Measurements from ENCODE around the gene GTF3C2. TPM values are rescaled to one million over a fixed set of nuclear protein-coding genes. Genes with fewer than 3 reads are reported as not detected.

Gene GTF3C2, protein sequence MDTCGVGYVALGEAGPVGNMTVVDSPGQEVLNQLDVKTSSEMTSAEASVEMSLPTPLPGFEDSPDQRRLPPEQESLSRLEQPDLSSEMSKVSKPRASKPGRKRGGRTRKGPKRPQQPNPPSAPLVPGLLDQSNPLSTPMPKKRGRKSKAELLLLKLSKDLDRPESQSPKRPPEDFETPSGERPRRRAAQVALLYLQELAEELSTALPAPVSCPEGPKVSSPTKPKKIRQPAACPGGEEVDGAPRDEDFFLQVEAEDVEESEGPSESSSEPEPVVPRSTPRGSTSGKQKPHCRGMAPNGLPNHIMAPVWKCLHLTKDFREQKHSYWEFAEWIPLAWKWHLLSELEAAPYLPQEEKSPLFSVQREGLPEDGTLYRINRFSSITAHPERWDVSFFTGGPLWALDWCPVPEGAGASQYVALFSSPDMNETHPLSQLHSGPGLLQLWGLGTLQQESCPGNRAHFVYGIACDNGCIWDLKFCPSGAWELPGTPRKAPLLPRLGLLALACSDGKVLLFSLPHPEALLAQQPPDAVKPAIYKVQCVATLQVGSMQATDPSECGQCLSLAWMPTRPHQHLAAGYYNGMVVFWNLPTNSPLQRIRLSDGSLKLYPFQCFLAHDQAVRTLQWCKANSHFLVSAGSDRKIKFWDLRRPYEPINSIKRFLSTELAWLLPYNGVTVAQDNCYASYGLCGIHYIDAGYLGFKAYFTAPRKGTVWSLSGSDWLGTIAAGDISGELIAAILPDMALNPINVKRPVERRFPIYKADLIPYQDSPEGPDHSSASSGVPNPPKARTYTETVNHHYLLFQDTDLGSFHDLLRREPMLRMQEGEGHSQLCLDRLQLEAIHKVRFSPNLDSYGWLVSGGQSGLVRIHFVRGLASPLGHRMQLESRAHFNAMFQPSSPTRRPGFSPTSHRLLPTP
- total RNA-seq (100 to 1,000 TPM in 1 of 2 experiments, 10 to 100 TPM in 1; 96.5 to 105 TPM), polyA plus RNA-seq (10 to 100 TPM; 26.2 to 46.1 (median 31.3) TPM), total RNA-seq (66.4 to 140 (median 93.4) reads per million in 6 experiments)

DNA sequence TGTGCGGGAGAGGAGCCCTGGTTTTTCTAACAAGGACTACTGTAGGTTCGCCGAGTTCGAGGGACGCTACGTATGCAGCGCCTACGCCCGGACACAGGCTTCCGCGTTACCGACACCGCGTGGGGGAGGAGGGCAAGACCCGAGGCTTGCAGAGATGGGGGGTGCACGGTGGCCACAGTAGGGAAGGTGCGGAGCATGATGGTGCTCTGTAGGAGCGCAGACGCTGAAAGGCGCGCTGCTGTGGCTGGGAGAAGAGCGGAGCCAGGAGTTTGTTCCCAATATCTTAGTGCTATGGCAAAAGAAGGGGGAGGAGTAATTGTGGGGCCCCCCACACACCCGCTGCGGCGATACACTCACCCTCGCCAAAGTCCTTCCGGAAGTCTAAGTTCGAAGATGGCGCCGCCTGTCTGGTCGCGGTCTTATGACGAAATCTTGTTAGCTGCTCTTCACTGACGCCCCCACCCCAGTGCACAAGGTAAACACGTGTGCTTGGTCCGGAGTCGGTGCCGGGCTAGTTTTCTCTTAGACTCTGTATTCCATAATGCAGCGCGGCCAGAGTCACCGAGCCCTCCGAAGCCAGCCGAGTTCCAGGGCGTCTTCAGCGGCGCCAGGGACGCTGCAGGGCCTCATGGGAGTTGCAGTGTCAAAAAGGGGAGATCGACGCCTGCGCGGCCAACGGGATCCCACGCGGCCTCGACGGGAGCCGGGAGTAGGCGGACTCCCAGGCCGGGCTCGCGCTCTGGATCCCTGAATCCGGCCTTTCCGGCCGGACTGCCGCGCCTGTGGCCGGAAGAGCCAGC is at the start of gene GTF3C2:
TSS of gene GTF3C2 (minus strand) at position 383 of the 800 bp plus-strand sequence. CDS start 13,210 bp downstream, outside the sequence.
- peaks cover 19 to 63% (median 52%) of the 10 kb centered on the region in 4 donors for H3K4me1 Mint-ChIP-seq
- peak within 1 kb of the TSS; percentile 97 to 100 (median 99) for H3K27ac Mint-ChIP-seq
- peaks cover 0 to 2% (median 2%) of the 10 kb centered on the region in 3 donors for H3K36me3 Mint-ChIP-seq
- DNase-seq (peak; percentile 76 to 98 (median 90)), ATAC-seq (peak; percentile 82)
- peak within 1 kb of the TSS; percentile 96 to 100 (median 98) for H3K4me3 Mint-ChIP-seq
- H3K27me3 Mint-ChIP-seq, result no peaks in the 10 kb centered on the region
- POLR2A ChIA-PET, result interaction anchor here (0.5 to 2.4 kb wide), 10 partner anchors 9 to 305 kb away, joined by 3 to 55 read pairs (median 4); partner anchors contain the start of genes AGBL5, EIF2B4, MPV17 and NRBP1
- no peaks in the 10 kb centered on the region for H3K9me3 Mint-ChIP-seq

DNA sequence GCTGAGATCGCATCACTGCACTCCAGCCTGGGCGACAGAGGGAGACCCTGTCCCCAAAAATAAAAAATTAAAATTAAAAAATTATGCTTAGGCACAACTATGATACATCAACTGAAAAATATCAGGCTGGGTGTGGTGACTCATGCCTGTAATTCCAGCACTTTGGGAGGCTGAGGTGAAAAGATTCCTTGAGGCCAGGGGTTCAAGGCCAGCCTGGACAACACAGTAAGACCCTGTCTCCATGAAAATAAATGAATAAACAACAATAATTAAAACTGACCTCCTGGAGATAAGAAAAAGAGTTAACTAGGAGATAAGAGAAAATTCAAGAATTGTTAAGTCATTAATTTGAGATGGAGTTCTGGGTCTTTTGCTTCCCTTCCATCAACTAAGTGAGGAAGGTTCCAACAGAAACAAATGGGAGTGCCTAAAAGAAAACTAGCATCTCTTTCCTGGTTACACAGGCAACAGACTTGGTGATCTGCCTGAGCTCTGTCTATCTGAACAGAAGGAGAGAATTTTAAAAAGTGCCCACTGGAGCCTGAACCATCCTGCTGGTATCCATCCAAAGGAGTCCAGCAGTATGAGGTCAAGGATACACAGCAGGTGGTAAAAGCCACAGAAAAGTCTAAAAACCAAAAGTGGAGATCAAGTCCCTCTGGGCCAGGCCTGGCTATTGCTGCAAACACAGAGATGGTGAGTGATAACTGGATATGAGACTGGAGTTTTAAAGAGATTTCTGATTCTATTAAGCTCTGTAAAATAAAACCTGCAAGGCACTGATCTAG is 44.0 kb upstream of the GTF3C2 start:
- H3K36me3 Mint-ChIP-seq, result peaks cover 0 to 55% (median 5%) of the 10 kb centered on the region in 3 donors
- POLR2A ChIA-PET, result no interaction called here
- peak overlapping the region in 8 of 10 donors; percentile 5 to 81 (median 47) for H3K27ac Mint-ChIP-seq
- H3K4me3 Mint-ChIP-seq, result peak overlapping the region in 1 of 10 donors; percentile 43
- H3K27me3 Mint-ChIP-seq, result no peaks in the 10 kb centered on the region
- no peak for DNase-seq
- peaks cover 12 to 55% (median 42%) of the 10 kb centered on the region in 4 donors for H3K4me1 Mint-ChIP-seq
- H3K9me3 Mint-ChIP-seq, result no peaks in the 10 kb centered on the region
- ATAC-seq, result no peak

DNA sequence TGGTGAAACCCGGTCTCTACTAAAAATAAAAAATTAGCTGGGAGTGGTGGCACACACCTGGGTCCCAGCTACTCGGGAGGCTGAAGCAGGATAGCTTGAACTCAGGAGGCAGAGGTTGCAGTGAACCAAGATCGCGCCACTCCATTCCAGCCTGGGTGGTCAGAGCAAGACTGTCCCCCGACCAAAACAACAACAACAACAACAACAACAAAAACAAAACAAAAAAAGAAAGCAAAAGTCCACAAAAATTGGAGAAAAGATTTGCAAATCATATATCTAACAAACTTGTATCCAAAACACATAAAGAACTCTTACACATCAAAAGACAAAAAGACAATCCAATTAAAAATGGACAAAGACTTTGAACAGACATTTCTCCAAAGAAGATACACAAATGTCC is 42.4 kb upstream of the GTF3C2 start:
- peaks cover 0 to 41% (median 5%) of the 10 kb centered on the region in 3 donors for H3K36me3 Mint-ChIP-seq
- H3K27ac Mint-ChIP-seq, result peak overlapping the region in 3 of 10 donors; percentile 44 to 83 (median 45)
- no peak for DNase-seq
- peak overlapping the region in 1 of 10 donors; percentile 31 for H3K4me3 Mint-ChIP-seq
- ATAC-seq, result no peak
- POLR2A ChIA-PET, result no interaction called here
- H3K9me3 Mint-ChIP-seq, result no peaks in the 10 kb centered on the region
- peaks cover 12 to 51% (median 40%) of the 10 kb centered on the region in 4 donors for H3K4me1 Mint-ChIP-seq
- H3K27me3 Mint-ChIP-seq, result no peaks in the 10 kb centered on the region

DNA sequence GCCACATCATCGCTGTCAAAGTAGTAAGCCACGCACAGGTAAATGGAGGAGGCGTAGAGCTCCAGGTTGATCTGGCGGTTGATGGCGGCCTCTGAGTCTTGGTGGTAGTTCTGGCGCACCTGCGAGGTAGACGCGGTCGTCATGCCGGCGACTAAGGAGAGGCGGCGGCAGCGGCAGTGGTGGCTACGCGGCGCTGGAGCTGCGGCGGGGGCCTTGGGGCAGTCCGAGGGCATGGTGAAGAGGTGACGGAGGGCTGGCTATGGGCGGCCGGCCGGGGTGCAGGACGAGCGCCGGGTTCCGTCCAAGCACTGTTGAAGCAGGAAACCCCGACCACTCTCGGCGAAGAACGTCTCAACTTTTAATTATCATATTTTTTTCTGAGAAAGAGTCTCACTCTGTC is 36.7 kb upstream of the GTF3C2 start:
- DNase-seq, result no peak
- H3K9me3 Mint-ChIP-seq, result no peaks in the 10 kb centered on the region
- H3K27me3 Mint-ChIP-seq, result no peaks in the 10 kb centered on the region
- no peak for ATAC-seq
- POLR2A ChIA-PET, result no interaction called here
- no peak overlapping the region for H3K4me3 Mint-ChIP-seq
- peak overlapping the region in 2 of 10 donors; percentile 43 to 64 for H3K27ac Mint-ChIP-seq
- peaks cover 0 to 26% (median 4%) of the 10 kb centered on the region in 3 donors for H3K36me3 Mint-ChIP-seq
- peaks cover 17 to 50% (median 34%) of the 10 kb centered on the region in 4 donors for H3K4me1 Mint-ChIP-seq

DNA sequence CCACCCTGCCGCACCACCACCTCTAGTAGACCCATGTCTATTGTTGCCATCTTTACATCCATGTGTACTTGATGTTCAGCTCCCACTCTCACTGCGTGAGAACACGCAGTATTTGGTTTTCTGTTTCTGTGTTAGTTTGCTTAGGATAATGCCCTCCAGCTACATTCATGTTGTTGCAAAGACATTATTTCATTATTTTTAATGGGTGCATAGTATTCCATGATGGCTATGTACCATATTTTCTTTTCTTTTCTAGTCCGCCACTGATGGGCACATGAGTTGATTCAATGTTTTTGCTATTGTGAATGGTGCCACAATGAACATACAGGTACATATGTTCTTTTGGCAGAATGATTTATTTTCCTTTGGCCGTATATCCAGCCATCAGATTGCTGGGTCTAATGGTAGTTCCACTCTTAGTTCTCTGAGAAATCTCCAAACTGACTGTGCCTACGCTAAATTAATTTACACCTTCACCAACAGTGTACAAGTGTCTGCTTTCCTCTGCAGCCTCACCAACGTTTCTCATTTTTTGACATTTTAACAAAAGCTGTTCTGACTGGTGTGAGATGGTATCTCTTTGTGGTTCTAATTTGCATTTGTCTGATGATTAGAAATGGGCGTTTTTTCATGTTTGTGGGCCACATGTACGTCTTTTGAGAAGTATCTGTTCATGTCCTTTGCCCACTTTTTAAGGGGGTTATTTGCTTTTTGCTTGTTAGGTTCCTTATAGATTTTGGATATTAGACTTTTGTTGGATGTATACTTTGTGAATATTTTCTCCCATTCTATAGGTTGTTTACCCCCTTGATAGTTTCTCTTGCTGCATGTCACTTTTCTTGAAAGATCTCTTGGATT is 34.5 kb upstream of the GTF3C2 start:
- peaks cover 0 to 30% (median 3%) of the 10 kb centered on the region in 3 donors for H3K36me3 Mint-ChIP-seq
- H3K27ac Mint-ChIP-seq, result peak overlapping the region in 9 of 10 donors; percentile 52 to 89 (median 80)
- H3K4me3 Mint-ChIP-seq, result peak overlapping the region in 5 of 10 donors; percentile 37 to 62 (median 44)
- ATAC-seq (peak in 1 of 2 donors; percentile 66), DNase-seq (peak in 1 of 10 donors; percentile 25)
- no peaks in the 10 kb centered on the region for H3K27me3 Mint-ChIP-seq
- H3K9me3 Mint-ChIP-seq, result no peaks in the 10 kb centered on the region
- POLR2A ChIA-PET, result no interaction called here
- H3K4me1 Mint-ChIP-seq, result peaks cover 11 to 36% (median 25%) of the 10 kb centered on the region in 4 donors

DNA sequence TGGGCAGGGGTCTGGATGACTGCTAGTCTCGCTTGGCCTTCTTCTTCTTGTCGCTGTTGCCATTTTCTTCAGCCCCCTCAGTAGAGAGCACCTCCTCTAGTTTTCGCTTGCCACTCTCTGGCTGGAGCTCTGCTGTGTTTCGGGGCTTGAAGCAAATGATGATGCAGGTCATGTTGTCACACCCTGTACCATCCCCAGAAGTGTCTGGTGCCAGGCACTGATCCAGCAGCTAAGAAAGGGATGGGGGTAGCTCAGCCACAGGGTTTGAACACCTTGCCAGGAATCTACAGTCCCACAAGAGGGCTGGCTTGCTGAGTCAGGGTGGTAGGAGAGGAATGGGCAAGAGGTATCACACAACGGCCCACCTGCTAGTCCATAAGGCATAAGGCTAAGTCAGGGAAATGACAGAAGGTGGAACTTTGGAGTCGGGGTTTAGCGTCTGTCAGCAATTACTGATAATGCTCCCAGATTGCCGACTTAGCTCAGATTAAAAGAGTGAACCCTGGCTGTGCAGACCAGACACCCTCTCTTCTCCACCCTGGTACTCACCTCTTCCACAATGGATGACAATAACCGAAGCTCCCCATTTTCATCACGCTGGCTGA is 25.1 kb upstream of the GTF3C2 start:
- ATAC-seq, result no peak
- H3K36me3 Mint-ChIP-seq, result peaks cover 0 to 53% (median 2%) of the 10 kb centered on the region in 3 donors
- H3K4me1 Mint-ChIP-seq, result peaks cover 19 to 48% (median 27%) of the 10 kb centered on the region in 4 donors
- H3K9me3 Mint-ChIP-seq, result no peaks in the 10 kb centered on the region
- no peak for DNase-seq
- peak overlapping the region; percentile 85 to 97 (median 94) for H3K27ac Mint-ChIP-seq
- peak overlapping the region; percentile 84 to 95 (median 90) for H3K4me3 Mint-ChIP-seq
- H3K27me3 Mint-ChIP-seq, result no peaks in the 10 kb centered on the region
- POLR2A ChIA-PET, result interaction anchor here (1.8 to 3.4 kb wide), 5 partner anchors 11 to 247 kb away, joined by 7 to 71 read pairs (median 27); partner anchors contain the start of genes CCDC121, EIF2B4, GPN1 and GTF3C2

DNA sequence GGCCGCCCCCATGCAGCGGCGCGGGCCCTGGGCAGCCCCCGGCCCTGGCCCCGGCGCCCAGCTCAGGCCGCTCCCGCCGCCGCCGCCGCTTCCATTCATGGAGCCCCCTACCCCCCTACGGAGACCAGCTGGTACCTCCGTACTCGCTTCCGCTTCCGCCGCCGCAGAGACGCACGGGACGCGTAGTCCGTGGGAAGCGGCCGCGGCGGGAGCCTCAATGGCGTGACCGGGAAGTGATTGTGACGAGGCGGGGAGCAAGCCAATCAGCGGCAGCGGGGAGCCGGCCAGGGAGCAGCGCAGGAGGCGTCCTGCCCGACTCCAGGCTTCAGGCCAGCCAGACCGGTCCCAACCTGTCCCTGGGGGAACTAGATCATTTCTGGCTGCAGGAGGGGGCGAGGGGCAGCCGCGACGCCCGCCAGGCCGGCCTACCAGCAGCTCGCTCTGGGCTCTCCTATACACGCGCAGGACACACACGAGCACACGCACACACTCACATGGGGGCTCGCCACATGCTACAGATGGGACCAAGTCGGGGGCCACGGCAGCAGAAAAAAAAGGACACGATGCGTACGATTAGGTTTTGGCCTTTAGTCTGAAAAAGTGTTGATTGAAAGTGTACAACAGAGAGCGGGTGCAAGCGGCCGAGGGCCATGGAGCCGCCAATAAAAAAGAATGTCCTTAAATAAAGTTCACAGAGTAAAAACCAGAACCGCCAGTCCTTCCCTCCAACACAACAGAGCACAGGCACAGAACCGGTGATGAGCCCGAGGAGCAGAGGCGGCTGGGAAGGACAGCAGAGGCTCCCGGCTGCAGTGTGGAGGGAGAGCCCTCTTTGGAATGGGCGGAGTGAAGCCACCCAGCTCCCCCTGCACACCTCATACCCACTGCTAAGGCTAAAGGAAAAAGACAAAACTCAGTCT is 24.3 kb upstream of the GTF3C2 start, which contains the start of gene ZNF513:
TSS of gene ZNF513 (minus strand) at position 109 of the 920 bp plus-strand sequence. CDS start 208 bp downstream, outside the sequence.
- POLR2A ChIA-PET, result interaction anchor here (0.6 to 3.4 kb wide), 9 partner anchors 11 to 329 kb away, joined by 3 to 71 read pairs (median 13); partner anchors contain the start of genes AGBL5, CCDC121, EIF2B4 and GPN1
- peak; percentile 93 to 95 for ATAC-seq
- Mint-ChIP-seq H3K9me3 (no peaks in the 10 kb centered on the region), H3K36me3 (peaks cover 0 to 53% (median 2%) of the 10 kb centered on the region in 3 donors), H3K27me3 (no peaks in the 10 kb centered on the region), H3K4me1 (peaks cover 19 to 48% (median 29%) of the 10 kb centered on the region in 4 donors), H3K4me3 (peak within 1 kb of the TSS; percentile 84 to 95 (median 90)), H3K27ac (peak within 1 kb of the TSS; percentile 85 to 97 (median 94))
- DNase-seq, result peak; percentile 74 to 91 (median 82)

DNA sequence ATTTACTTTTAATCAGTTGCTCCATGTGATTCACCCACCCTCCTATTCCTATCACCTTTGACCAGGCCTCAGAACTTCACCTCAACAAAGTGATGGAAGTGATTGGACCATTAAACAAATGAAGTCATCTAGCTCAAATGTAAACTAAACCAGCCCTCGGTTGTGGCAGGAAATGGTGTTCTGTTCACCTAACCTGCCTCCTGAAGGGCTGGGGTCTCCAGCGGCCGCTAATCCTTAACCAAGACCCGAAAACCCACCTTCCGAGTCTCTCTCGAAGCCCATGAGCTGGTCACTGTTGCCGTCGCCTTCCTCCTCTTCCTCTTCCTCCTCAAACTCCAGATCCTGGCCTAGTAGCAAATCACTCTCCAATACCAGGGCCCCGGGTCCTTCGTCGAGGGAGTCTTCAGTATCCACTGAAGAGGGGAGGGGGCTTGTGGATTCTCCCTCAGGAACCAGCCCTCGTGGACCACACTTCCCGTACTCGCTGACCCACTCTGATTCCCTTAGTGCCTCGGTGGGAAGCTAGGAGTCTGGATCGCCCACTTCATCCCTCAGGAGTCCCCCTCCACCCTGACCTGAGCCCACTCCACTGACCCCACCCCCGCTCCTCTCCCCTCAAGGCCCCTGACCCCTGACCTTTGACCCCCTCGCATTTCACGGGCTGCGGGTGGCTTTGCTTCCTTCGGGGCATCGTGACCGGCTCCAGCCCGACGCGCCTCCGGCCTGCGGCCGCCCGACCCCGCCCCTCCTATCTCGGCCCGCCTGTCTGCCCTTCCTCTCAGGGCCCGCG is 23.5 kb upstream of the GTF3C2 start:
- peak overlapping the region; percentile 73 to 95 (median 89) for H3K4me3 Mint-ChIP-seq
- peak overlapping the region; percentile 38 to 97 (median 94) for H3K27ac Mint-ChIP-seq
- H3K9me3 Mint-ChIP-seq, result no peaks in the 10 kb centered on the region
- ATAC-seq, result peak; percentile 2 to 15
- peaks cover 0 to 53% (median 5%) of the 10 kb centered on the region in 3 donors for H3K36me3 Mint-ChIP-seq
- peaks cover 20 to 48% (median 29%) of the 10 kb centered on the region in 4 donors for H3K4me1 Mint-ChIP-seq
- no peaks in the 10 kb centered on the region for H3K27me3 Mint-ChIP-seq
- POLR2A ChIA-PET, result interaction anchor here (0.5 to 3.4 kb wide), 12 partner anchors 10 to 328 kb away, joined by 3 to 71 read pairs (median 6); partner anchors contain the start of genes AGBL5, CCDC121, EIF2B4 and GPN1
- peak in 7 of 10 donors; percentile 15 to 75 (median 26) for DNase-seq

All from naive thymus-derived CD8-positive, alpha-beta T cell (primary cell).